CD4-positive, alpha-beta T cell (primary cell): ENCODE measurements around the gene SAMD4A. TPM values are rescaled to one million over a fixed set of nuclear protein-coding genes. Genes with fewer than 3 reads are reported as not detected.

Source experiments
- ATAC-seq: fragments of 200-7000 bp; cut with Tn5 transposase; one replicate; pipeline ENCODE4 v1.10.0; 2022; ENCODE audit warnings: mild to moderate bottlenecking; ENCODE audit not compliant: poor library complexity
- CTCF ChIA-PET: fragments of 350-600 bp; sonication (Branson Sonifier 250); formaldehyde crosslinking; loops from one replicate; lab custom pipeline; 2021; ENCODE audit warnings: antibody characterized with exemption, inconsistent platforms; lab: Charles Lee
- POLR2A ChIA-PET: fragments of 350-600 bp; sonication (Branson Sonifier 250); formaldehyde crosslinking; loops from one replicate; lab custom pipeline; 2021; ENCODE audit warnings: antibody characterized with exemption, inconsistent platforms; lab: Charles Lee
- DNase-seq, 14 experiments: peaks; one replicate each; pipeline ENCODE4 v3.0.0-alpha.2; 2013 to 2020; ENCODE audit warnings: mixed read lengths in 2 of 14
- H3K27ac ChIP-seq, 2 donors: one replicate each; pipeline versions ENCODE4 v1.5.1 to v1.7.0; 2013; ENCODE audit warnings: low read length in 2 of 2, low read depth in 1 of 2, mild to moderate bottlenecking in 1 of 2
- H3K27me3 ChIP-seq, 2 experiments: 1 replicate in 1 of 2; 2 replicates in 1 of 2; pipeline versions ENCODE4 v1.6.1 to v1.7.0; 2013; ENCODE audit warnings: low read length in 2 of 2, control low read depth in 1 of 2, mild to moderate bottlenecking in 1 of 2, moderate library complexity in 1 of 2; ENCODE audit not compliant: insufficient read depth in 2 of 2, control insufficient read depth in 1 of 2
- H3K36me3 ChIP-seq: one replicate; pipeline ENCODE4 v1.6.1; 2013; ENCODE audit warnings: low read length, control low read depth; ENCODE audit not compliant: insufficient read depth
- H3K4me1 ChIP-seq: one replicate; pipeline ENCODE4 v1.6.1; 2013; ENCODE audit warnings: low read length, control low read depth; ENCODE audit not compliant: insufficient read depth
- H3K4me3 ChIP-seq: one replicate; pipeline ENCODE4 v1.5.1; 2013; ENCODE audit warnings: mild to moderate bottlenecking, low read length, moderate library complexity
- H3K9me3 ChIP-seq, 2 experiments: 1 replicate in 1 of 2; 2 replicates in 1 of 2; pipeline versions ENCODE4 v1.6.1 to v1.7.0; 2013; ENCODE audit warnings: low read length in 2 of 2, mild to moderate bottlenecking in 2 of 2, control low read depth in 1 of 2, moderate library complexity in 1 of 2; ENCODE audit not compliant: control insufficient read depth in 1 of 2, insufficient read depth in 1 of 2
- H3K27ac Mint-ChIP-seq: one replicate; pipeline ENCODE4 v1.8.0; 2020; ENCODE audit warnings: mixed read lengths
- H3K27me3 Mint-ChIP-seq: one replicate; pipeline ENCODE4 v1.8.0; 2021; ENCODE audit warnings: mixed read lengths
- H3K36me3 Mint-ChIP-seq: one replicate; pipeline ENCODE4 v1.8.0; 2021; ENCODE audit warnings: low read depth, mixed read lengths
- H3K4me1 Mint-ChIP-seq: one replicate; pipeline ENCODE4 v1.8.0; 2021; ENCODE audit warnings: low read depth, mixed read lengths
- H3K4me3 Mint-ChIP-seq: one replicate; pipeline ENCODE4 v1.8.0; 2020; ENCODE audit warnings: mild to moderate bottlenecking, mixed read lengths
- H3K9me3 Mint-ChIP-seq: one replicate; pipeline ENCODE4 v1.8.0; 2020; ENCODE audit warnings: mixed read lengths
- CTCF ChIP-seq: fragments of 200-600 bp; IDR thresholded peaks from one replicate; pipeline ENCODE4 v1.8.0; 2022; ENCODE audit warnings: antibody characterized with exemption, mild to moderate bottlenecking
- intact Hi-C, 2 experiments: fragments of 100-400 bp; cut with DNase I in 1 of 2; cut with micrococcal nuclease in 1 of 2; formaldehyde crosslinking; loops; one replicate each; pipeline versions ENCODE4 v1.15.1 to v1.9.0; 2023 to 2025; cut with DNase I, micrococcal nuclease
- total RNA-seq, 174 experiments: library from RNA in 2 of 174; stranded (reverse) in 2 of 174; gene quantifications; one replicate each; pipeline ENCODE4 v1.2.3 and lab custom pipeline; 2021 to 2026

The SAMD4A gene
- total RNA-seq, 2 experiments from 2014 or later = 1.9 to 2.3 TPM

DNA sequence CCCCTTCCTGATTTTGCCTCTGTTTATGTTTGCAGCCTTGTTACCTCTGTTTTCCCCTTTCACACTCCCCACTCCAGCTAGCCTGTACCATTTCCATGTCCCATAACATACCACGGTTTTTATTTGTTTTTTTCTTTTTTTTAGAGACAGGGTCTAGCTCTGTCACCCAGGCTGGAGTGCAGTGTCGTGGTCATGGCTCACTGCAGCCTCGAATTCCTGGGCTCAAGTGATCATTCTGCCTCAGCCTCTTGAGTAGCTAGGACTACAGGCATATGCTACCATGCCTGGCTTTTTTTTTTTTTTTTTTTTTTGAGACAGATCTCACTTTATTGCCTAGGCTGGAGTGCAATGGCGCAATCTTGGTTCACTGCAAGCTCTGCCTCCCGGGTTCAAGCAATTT, 18.4 kb upstream of the SAMD4A start:
- CTCF ChIA-PET = no interaction called here
- no peak for TF ChIP-seq CTCF
- Histone ChIP-seq H3K4me1 (no peaks in the 10 kb centered on the region), H3K36me3 (no peaks in the 10 kb centered on the region), H3K9me3 (no peaks in the 10 kb centered on the region), H3K27me3 (no peaks in the 10 kb centered on the region), H3K27ac (no peak overlapping the region), H3K4me3 (no peak overlapping the region)
- Mint-ChIP-seq H3K27ac (no peak overlapping the region), H3K9me3 (no peaks in the 10 kb centered on the region), H3K4me3 (no peak overlapping the region), H3K36me3 (no peaks in the 10 kb centered on the region), H3K27me3 (peaks cover 5% of the 10 kb centered on the region), H3K4me1 (no peaks in the 10 kb centered on the region)
- intact Hi-C loops = no loop called here
- POLR2A ChIA-PET = no interaction called here
- ATAC-seq = no peak
- DNase-seq = no peak

GRCh38 chr14:54549862-54550261, 17.1 kb upstream of the SAMD4A start:
- DNase-seq (no peak), ATAC-seq (no peak)
- H3K36me3 ChIP-seq = no peaks in the 10 kb centered on the region
- no peak overlapping the region for H3K4me3 ChIP-seq
- CTCF ChIA-PET = interaction anchor here (0.6 kb wide), 1 partner anchor 280 kb away, joined by 4 read pairs; no protein-coding TSS in a partner anchor
- Mint-ChIP-seq H3K9me3 (no peaks in the 10 kb centered on the region), H3K27me3 (peaks cover 5% of the 10 kb centered on the region), H3K4me3 (no peak overlapping the region), H3K27ac (no peak overlapping the region), H3K4me1 (no peaks in the 10 kb centered on the region), H3K36me3 (no peaks in the 10 kb centered on the region)
- POLR2A ChIA-PET = no interaction called here
- no peak overlapping the region for H3K27ac ChIP-seq
- TF ChIP-seq CTCF = no peak
- H3K27me3 ChIP-seq = no peaks in the 10 kb centered on the region
- no peaks in the 10 kb centered on the region for H3K4me1 ChIP-seq
- H3K9me3 ChIP-seq = no peaks in the 10 kb centered on the region
- intact Hi-C loops = no loop called here

- Histone ChIP-seq H3K27ac (no peak overlapping the region), H3K27me3 (no peaks in the 10 kb centered on the region), H3K4me3 (no peak overlapping the region), H3K4me1 (no peaks in the 10 kb centered on the region), H3K36me3 (no peaks in the 10 kb centered on the region), H3K9me3 (no peaks in the 10 kb centered on the region)
- POLR2A ChIA-PET = no interaction called here
- no peak for ATAC-seq
- CTCF ChIA-PET = no interaction called here
- H3K27ac Mint-ChIP-seq = no peak overlapping the region
- H3K27me3 Mint-ChIP-seq = peaks cover 5% of the 10 kb centered on the region
- H3K36me3 Mint-ChIP-seq = no peaks in the 10 kb centered on the region
- no peaks in the 10 kb centered on the region for H3K4me1 Mint-ChIP-seq
- intact Hi-C loops = no loop called here
- H3K4me3 Mint-ChIP-seq = no peak overlapping the region
- no peaks in the 10 kb centered on the region for H3K9me3 Mint-ChIP-seq
- DNase-seq = no peak
- no peak for TF ChIP-seq CTCF
These were observed 16.4 kb upstream of the SAMD4A start for GRCh38 chr14:54550514-54550913.
